GM12878 (cell line): ENCODE data around the gene SLC22A7. TPM values are rescaled to one million over a fixed set of nuclear protein-coding genes. Genes with fewer than 3 reads are reported as not detected.
A peak's percentile ranks its signal among the peaks of the same experiment; 100 is the strongest.

ENCODE experiments used
- ATAC-seq: fragments of 200-7000 bp; cut with Tn5 transposase; 3 replicates; pipeline ENCODE4 v1.9.1; 2020; ENCODE audit warnings: mild to moderate bottlenecking, moderate library complexity
- BruUV-seq: library from RNA; stranded (reverse); fragments of 400-500 nt; replicated peaks from 2 replicates; lab custom pipeline; 2021; lab: Mats Ljungman, UMichigan
- CTCF ChIA-PET: fragments of 300-600 bp; sonication (Branson Sonifier 250); formaldehyde crosslinking; extraction: SDS; loops from one replicate; lab custom pipeline; 2021; ENCODE audit warnings: inconsistent platforms; lab: Yijun Ruan, JAX
- POLR2A ChIA-PET: fragments of 350-600 bp; formaldehyde crosslinking; extraction: SDS; loops from one replicate; lab custom pipeline; 2021; ENCODE audit warnings: inconsistent platforms; lab: Charles Lee
- RAD21 ChIA-PET: fragments of 300-600 bp; sonication (Branson Sonifier 250); formaldehyde crosslinking; loops from one replicate; lab custom pipeline; 2023; ENCODE audit warnings: antibody characterized with exemption; ENCODE audit not compliant: unreplicated experiment; lab: Charles Lee
- SMC1A ChIA-PET: fragments of 300-600 bp; sonication (Branson Sonifier 250); formaldehyde crosslinking; loops from one replicate; lab custom pipeline; 2023; ENCODE audit not compliant: unreplicated experiment, uncharacterized antibody; lab: Charles Lee
- DNase-seq: peaks from one replicate; pipeline ENCODE4 v3.0.0-alpha.2; 2011; ENCODE audit warnings: low read depth, low spot score
- FAIRE-seq: peaks from 3 replicates; lab custom pipeline; 2011; peaks lifted over from hg19 to GRCh38; lab: Jason Lieb, UNC
- H2AFZ ChIP-seq: 2 replicates; pipeline ENCODE4 v1.6.0; 2011; ENCODE audit warnings: low read depth, low read length, control low read depth; ENCODE audit not compliant: control insufficient read depth
- H3K27ac ChIP-seq: 2 replicates; pipeline ENCODE4 v1.5.1; 2011; ENCODE audit warnings: control low read depth; ENCODE audit not compliant: control insufficient read depth, insufficient read depth
- H3K27me3 ChIP-seq, 2 experiments: replicated peaks in 1 of 2; 2 replicates each; pipeline versions ENCODE4 v1.6.0 to v1.6.1; 2011; ENCODE audit warnings: low read length in 1 of 2; ENCODE audit not compliant: control insufficient read depth in 2 of 2, insufficient read depth in 2 of 2
- H3K36me3 ChIP-seq, 2 experiments: 2 replicates each; pipeline ENCODE4 v1.5.1; 2011; ENCODE audit warnings: low read length in 1 of 2; ENCODE audit not compliant: control insufficient read depth in 2 of 2, insufficient read depth in 2 of 2
- H3K4me1 ChIP-seq: 2 replicates; pipeline ENCODE4 v1.6.1; 2011; ENCODE audit warnings: mild to moderate bottlenecking, low read length, moderate library complexity, mixed read lengths; ENCODE audit not compliant: control insufficient read depth, insufficient read depth
- H3K4me2 ChIP-seq: 2 replicates; pipeline ENCODE4 v1.6.0; 2011; ENCODE audit warnings: control low read depth; ENCODE audit not compliant: control insufficient read depth, insufficient read depth
- H3K4me3 ChIP-seq: fragments of 200-600 bp; sonication (generic); 2 replicates; pipeline ENCODE4 v1.5.1; 2016
- H3K79me2 ChIP-seq: 2 replicates; pipeline ENCODE4 v1.6.0; 2011; ENCODE audit warnings: low read length; ENCODE audit not compliant: control insufficient read depth, insufficient read depth
- H3K9ac ChIP-seq: 2 replicates; pipeline ENCODE4 v1.8.0; 2011; ENCODE audit warnings: low read length, control low read depth, mixed read lengths; ENCODE audit not compliant: control insufficient read depth, insufficient read depth
- H3K9me3 ChIP-seq: replicated peaks from 3 replicates; pipeline ENCODE4 v1.5.1; 2011; ENCODE audit warnings: mild to moderate bottlenecking, low read length; ENCODE audit not compliant: control insufficient read depth, insufficient read depth
- H4K20me1 ChIP-seq: 2 replicates; pipeline ENCODE4 v1.6.0; 2011; ENCODE audit not compliant: control insufficient read depth, insufficient read depth
- ATF7 ChIP-seq: fragments of 450-650 bp; IDR thresholded peaks from 2 replicates; pipeline ENCODE4 v1.6.1; 2016; ENCODE audit warnings: low read depth, mild to moderate bottlenecking
- CBFB ChIP-seq: IDR thresholded peaks from 2 replicates; pipeline ENCODE4 v1.6.1; 2016; ENCODE audit warnings: antibody characterized with exemption, low read depth
- EED ChIP-seq: sonication (generic); IDR thresholded peaks from 2 replicates; pipeline ENCODE4 v1.6.1; 2016; ENCODE audit warnings: antibody characterized with exemption, low read depth
- ESRRA ChIP-seq: IDR thresholded peaks from 2 replicates; pipeline ENCODE4 v1.6.1; 2012; ENCODE audit warnings: mild to moderate bottlenecking, low read length, improper control_type of control experiment
- IRF4 ChIP-seq: IDR thresholded peaks from 2 replicates; pipeline ENCODE4 v1.6.1; 2011; ENCODE audit warnings: low read depth, low read length
- KLF5 ChIP-seq: fragments of 450-650 bp; IDR thresholded peaks from 2 replicates; pipeline ENCODE4 v1.6.1; 2014; ENCODE audit warnings: mild to moderate bottlenecking; ENCODE audit not compliant: partially characterized antibody
- NFYA ChIP-seq: IDR thresholded peaks from 2 replicates; pipeline ENCODE4 v1.6.1; 2011; ENCODE audit warnings: low read depth, mild to moderate bottlenecking, low read length, improper control_type of control experiment, borderline replicate concordance
- NFYB ChIP-seq: IDR thresholded peaks from 2 replicates; pipeline ENCODE4 v1.6.1; 2011; ENCODE audit warnings: low read depth, mild to moderate bottlenecking, low read length, improper control_type of control experiment, moderate library complexity; ENCODE audit not compliant: insufficient read depth
- RBBP5 ChIP-seq: fragments of 200-600 bp; sonication (generic); conservative IDR thresholded peaks from 2 replicates; pipeline ENCODE4 v1.6.1; 2016
- RFX5 ChIP-seq: IDR thresholded peaks from 2 replicates; pipeline ENCODE4 v1.6.1; 2011; ENCODE audit warnings: low read depth, low read length, improper control_type of control experiment
- STAT3 ChIP-seq: IDR thresholded peaks from 2 replicates; pipeline ENCODE4 v1.6.1; 2011; ENCODE audit warnings: low read depth, low read length, improper control_type of control experiment
- TARDBP ChIP-seq: IDR thresholded peaks from 2 replicates; pipeline ENCODE4 v1.6.1; 2016; ENCODE audit warnings: borderline replicate concordance
- WRNIP1 ChIP-seq: IDR thresholded peaks from 2 replicates; pipeline ENCODE4 v1.6.1; 2011; ENCODE audit warnings: low read depth, low read length, improper control_type of control experiment, borderline replicate concordance
- WGBS: methylation state at CpG from one replicate; pipeline ENCODE4 v1.1.6; 2016; ENCODE audit warnings: low lambda C conversion rate; ENCODE audit not compliant: insufficient replicate concordance, insufficient coverage; ENCODE audit errors: missing lambda C conversion rate; 5-methylcytosine and 5-hydroxymethylcytosine counted together
- in situ Hi-C: fragments of 300-500 bp; cut with MboI; formaldehyde crosslinking; loops from 9 replicates; pipeline ENCODE4 v1.14.3; 2018; ENCODE audit warnings: mixed read lengths
- intact Hi-C: fragments of 100-400 bp; cut with micrococcal nuclease; formaldehyde crosslinking; loops from one replicate; pipeline ENCODE4 v1.14.2; 2022; ENCODE audit not compliant: unreplicated experiment
- polyA plus RNA-seq, 11 experiments: library from polyadenylated mRNA; depleted of rRNA in 4 of 11; unstranded in 6 of 11; stranded (reverse) in 5 of 11; fragments of >200 nt; fragmentation: Nextera tagmentation in 4 of 11; fragmentation: Illumina TruSeq in 1 of 11; extraction: Ambion mirVana in 4 of 11; extraction: Trizol in 1 of 11; gene quantifications; 1 replicate in 1 of 11; 2 replicates in 10 of 11; pipeline versions ENCODE4 v1.2.1 to v1.2.3, GENCODE V29; 2011 to 2016; ENCODE audit warnings: inconsistent platforms in 2 of 11, missing spikeins in 2 of 11, low read depth in 1 of 11
- total RNA-seq, 4 experiments: library from RNA; depleted of rRNA in 3 of 4; stranded (reverse); fragments of >200 nt in 3 of 4; fragmentation: Illumina TruSeq in 1 of 4; extraction: Trizol in 1 of 4; gene quantifications; 2 replicates each; pipeline versions ENCODE4 v1.2.1 to v1.2.3, GENCODE V29; 2013 to 2021
- TF ChIP-seq, protein P1 (sequence below): fragments of 450-650 bp; formaldehyde crosslinking; IDR thresholded peaks from 2 replicates; pipeline ENCODE4 v1.5.0; 2022; ENCODE audit warnings: mild to moderate bottlenecking, missing genetic modification characterization
- TF ChIP-seq, protein P2 (sequence below): fragments of 450-650 bp; IDR thresholded peaks from 2 replicates; pipeline ENCODE4 v1.6.1; 2016; ENCODE audit warnings: mild to moderate bottlenecking
- TF ChIP-seq, protein P3 (sequence below): fragments of 450-650 bp; IDR thresholded peaks from 2 replicates; pipeline ENCODE4 v1.6.1; 2017; ENCODE audit warnings: mild to moderate bottlenecking

Gene SLC22A7
- total and polyA plus RNA-seq, 10 of the 15 experiments (the other 5 are each of a cell fraction or from before 2014, with no cell fraction given), result 0.08 to 0.31 TPM; not detected in 8

DNA sequence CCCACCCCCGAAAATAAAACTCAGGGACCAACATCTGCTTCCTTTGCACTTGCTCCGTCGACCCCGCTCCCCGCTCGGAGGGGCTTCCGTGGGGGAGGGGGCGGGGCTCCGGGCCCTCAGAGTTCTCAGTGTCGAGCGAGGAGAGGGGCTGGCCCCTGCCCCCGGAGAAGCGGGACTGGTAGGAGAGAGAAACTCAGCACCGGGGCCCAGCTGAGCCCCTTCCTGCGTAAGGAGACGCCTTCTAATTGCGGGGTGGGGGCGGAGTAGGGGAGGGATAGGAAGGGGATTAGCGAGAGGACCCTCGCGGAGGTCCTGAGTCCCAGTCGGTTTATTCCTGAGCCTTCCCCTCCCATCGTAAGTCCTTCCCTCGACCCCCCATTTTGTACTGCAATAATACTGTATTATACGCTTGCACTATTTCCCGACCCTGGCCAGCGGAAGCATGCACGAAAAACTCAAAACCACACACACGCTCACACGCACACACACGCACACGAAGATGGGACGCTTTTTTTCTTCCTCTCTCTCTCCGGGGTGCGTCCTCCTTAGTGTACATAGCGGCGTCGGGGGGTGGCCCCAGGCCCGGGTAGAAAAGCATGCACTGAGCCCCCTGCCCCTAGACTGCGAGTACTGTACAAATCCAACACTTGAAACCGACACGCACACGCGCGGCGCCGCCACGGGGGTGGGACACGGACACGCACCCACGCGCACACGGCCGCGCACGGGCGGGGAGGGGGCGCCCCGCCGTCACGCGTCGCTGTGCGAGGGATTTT, 22.1 kb upstream of the SLC22A7 start:
- whole genome bisulfite sequencing, result 8% methylated on average over 47 of the region's 64 CpGs
- no peak overlapping the region for H3K27ac ChIP-seq
- intact Hi-C loops (no loop called here), in situ Hi-C loops (no loop called here)
- no peaks in the 10 kb centered on the region for H3K9me3 ChIP-seq
- DNase-seq (no peak), ATAC-seq (peak; percentile 48), FAIRE-seq (no peak)
- H4K20me1 ChIP-seq, result no peaks in the 10 kb centered on the region
- peak overlapping the region; percentile 17; the same call in 1 of the 2 replicates for H3K9ac ChIP-seq
- no peaks in the 10 kb centered on the region for H3K79me2 ChIP-seq
- peak overlapping the region; percentile 72 for H3K4me3 ChIP-seq
- H3K4me2 ChIP-seq, result peak overlapping the region; percentile 83
- ChIA-PET RAD21 (interaction anchor here (0.7 to 1.0 kb wide), 2 partner anchors 13 to 82 kb away, joined by 3 to 6 read pairs; no protein-coding TSS in a partner anchor), SMC1A (interaction anchor here (0.7 to 1.1 kb wide), 3 partner anchors 7 to 107 kb away, joined by 3 to 5 read pairs (median 3); no protein-coding TSS in a partner anchor), CTCF (interaction anchor here (1.5 kb wide), 1 partner anchor 230 kb away, joined by 5 read pairs; no protein-coding TSS in a partner anchor), POLR2A (no interaction called here)
- peak overlapping the region; percentile 28 for H2AFZ ChIP-seq
- no peaks in the 10 kb centered on the region for H3K36me3 ChIP-seq
- no TSS peak for BruUV-seq
- no peaks in the 10 kb centered on the region; a peak in 1 of 4 replicates for H3K27me3 ChIP-seq
- peaks cover 14% of the 10 kb centered on the region for H3K4me1 ChIP-seq
- TF ChIP-seq NFYB, result no peak
- TF ChIP-seq RBBP5, result no peak
- TF ChIP-seq RFX5, result no peak
- no peak for TF ChIP-seq STAT3
- 0 out of 2 replicates have a peak, but pooled peaks have one; percentile 23 for TF ChIP-seq EED
- TF ChIP-seq ESRRA, result no peak
- TF ChIP-seq, protein P1, sequence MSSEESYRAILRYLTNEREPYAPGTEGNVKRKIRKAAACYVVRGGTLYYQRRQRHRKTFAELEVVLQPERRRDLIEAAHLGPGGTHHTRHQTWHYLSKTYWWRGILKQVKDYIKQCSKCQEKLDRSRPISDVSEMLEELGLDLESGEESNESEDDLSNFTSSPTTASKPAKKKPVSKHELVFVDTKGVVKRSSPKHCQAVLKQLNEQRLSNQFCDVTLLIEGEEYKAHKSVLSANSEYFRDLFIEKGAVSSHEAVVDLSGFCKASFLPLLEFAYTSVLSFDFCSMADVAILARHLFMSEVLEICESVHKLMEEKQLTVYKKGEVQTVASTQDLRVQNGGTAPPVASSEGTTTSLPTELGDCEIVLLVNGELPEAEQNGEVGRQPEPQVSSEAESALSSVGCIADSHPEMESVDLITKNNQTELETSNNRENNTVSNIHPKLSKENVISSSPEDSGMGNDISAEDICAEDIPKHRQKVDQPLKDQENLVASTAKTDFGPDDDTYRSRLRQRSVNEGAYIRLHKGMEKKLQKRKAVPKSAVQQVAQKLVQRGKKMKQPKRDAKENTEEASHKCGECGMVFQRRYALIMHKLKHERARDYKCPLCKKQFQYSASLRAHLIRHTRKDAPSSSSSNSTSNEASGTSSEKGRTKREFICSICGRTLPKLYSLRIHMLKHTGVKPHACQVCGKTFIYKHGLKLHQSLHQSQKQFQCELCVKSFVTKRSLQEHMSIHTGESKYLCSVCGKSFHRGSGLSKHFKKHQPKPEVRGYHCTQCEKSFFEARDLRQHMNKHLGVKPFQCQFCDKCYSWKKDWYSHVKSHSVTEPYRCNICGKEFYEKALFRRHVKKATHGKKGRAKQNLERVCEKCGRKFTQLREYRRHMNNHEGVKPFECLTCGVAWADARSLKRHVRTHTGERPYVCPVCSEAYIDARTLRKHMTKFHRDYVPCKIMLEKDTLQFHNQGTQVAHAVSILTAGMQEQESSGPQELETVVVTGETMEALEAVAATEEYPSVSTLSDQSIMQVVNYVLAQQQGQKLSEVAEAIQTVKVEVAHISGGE, result no peak
- TF ChIP-seq TARDBP, result no peak
- TF ChIP-seq IRF4, result no peak
- TF ChIP-seq WRNIP1, result no peak
- no peak for TF ChIP-seq CBFB
- TF ChIP-seq ATF7, result no peak
- TF ChIP-seq KLF5, result no peak
- TF ChIP-seq NFYA, result no peak
- TF ChIP-seq, protein P2, sequence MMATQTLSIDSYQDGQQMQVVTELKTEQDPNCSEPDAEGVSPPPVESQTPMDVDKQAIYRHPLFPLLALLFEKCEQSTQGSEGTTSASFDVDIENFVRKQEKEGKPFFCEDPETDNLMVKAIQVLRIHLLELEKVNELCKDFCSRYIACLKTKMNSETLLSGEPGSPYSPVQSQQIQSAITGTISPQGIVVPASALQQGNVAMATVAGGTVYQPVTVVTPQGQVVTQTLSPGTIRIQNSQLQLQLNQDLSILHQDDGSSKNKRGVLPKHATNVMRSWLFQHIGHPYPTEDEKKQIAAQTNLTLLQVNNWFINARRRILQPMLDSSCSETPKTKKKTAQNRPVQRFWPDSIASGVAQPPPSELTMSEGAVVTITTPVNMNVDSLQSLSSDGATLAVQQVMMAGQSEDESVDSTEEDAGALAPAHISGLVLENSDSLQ, result no peak
- TF ChIP-seq, protein P3, sequence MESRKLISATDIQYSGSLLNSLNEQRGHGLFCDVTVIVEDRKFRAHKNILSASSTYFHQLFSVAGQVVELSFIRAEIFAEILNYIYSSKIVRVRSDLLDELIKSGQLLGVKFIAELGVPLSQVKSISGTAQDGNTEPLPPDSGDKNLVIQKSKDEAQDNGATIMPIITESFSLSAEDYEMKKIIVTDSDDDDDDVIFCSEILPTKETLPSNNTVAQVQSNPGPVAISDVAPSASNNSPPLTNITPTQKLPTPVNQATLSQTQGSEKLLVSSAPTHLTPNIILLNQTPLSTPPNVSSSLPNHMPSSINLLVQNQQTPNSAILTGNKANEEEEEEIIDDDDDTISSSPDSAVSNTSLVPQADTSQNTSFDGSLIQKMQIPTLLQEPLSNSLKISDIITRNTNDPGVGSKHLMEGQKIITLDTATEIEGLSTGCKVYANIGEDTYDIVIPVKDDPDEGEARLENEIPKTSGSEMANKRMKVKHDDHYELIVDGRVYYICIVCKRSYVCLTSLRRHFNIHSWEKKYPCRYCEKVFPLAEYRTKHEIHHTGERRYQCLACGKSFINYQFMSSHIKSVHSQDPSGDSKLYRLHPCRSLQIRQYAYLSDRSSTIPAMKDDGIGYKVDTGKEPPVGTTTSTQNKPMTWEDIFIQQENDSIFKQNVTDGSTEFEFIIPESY, result no peak
